Erythroblast (primary cell): ENCODE results near the gene DLEC1.

Experiments
- GATA1 ChIP-seq: IDR thresholded peaks from 2 replicates; pipeline ENCODE4 v1.6.1; 2011; ENCODE audit warnings: low read depth, mild to moderate bottlenecking, control low read depth, low read length, moderate library complexity
- POLR2A ChIP-seq: IDR thresholded peaks from 2 replicates; pipeline ENCODE4 v1.6.1; 2011; ENCODE audit warnings: mild to moderate bottlenecking, low read length

GRCh38 chr3:38126121-38126892 lies 87.3 kb downstream of the DLEC1 start:
- TF ChIP-seq POLR2A (no peak), GATA1 (no peak)
